Endothelial cell (in vitro differentiated cells): ENCODE measurements around the gene PELO. TPM values are rescaled to one million over a fixed set of nuclear protein-coding genes. Genes with fewer than 3 reads are reported as not detected.
A peak's percentile ranks its signal among the peaks of the same experiment; 100 is the strongest.

Experiments
- DNase-seq: peaks from one replicate; pipeline ENCODE4 v3.0.0; 2021; ENCODE audit warnings: low spot score
- H3K27ac Mint-ChIP-seq: one replicate; pipeline ENCODE4 v1.8.0; 2021; ENCODE audit warnings: mixed read lengths, inconsistent platforms; ENCODE audit not compliant: unreplicated experiment
- H3K27me3 Mint-ChIP-seq: one replicate; pipeline ENCODE4 v1.8.0; 2021; ENCODE audit warnings: mild to moderate bottlenecking, moderate library complexity, mixed read lengths, inconsistent platforms; ENCODE audit not compliant: unreplicated experiment
- H3K36me3 Mint-ChIP-seq: one replicate; pipeline ENCODE4 v1.8.0; 2021; ENCODE audit warnings: mild to moderate bottlenecking, low read depth, mixed read lengths, inconsistent platforms; ENCODE audit not compliant: unreplicated experiment
- H3K4me1 Mint-ChIP-seq: one replicate; pipeline ENCODE4 v1.8.0; 2021; ENCODE audit warnings: mild to moderate bottlenecking, mixed read lengths, inconsistent platforms; ENCODE audit not compliant: unreplicated experiment
- H3K4me3 Mint-ChIP-seq: one replicate; pipeline ENCODE4 v1.8.0; 2021; ENCODE audit warnings: mild to moderate bottlenecking, mixed read lengths, inconsistent platforms; ENCODE audit not compliant: unreplicated experiment
- H3K9me3 Mint-ChIP-seq: one replicate; pipeline ENCODE4 v1.8.0; 2021; ENCODE audit warnings: mixed read lengths, inconsistent platforms; ENCODE audit not compliant: unreplicated experiment
- total RNA-seq: library from RNA; stranded (reverse); fragmentation: NEBNext Ultra II Directional; extraction: Animal tissue kit (Norgen Biotek cat#: 25700); gene quantifications from one replicate; pipeline ENCODE4 v1.2.1, GENCODE V29; 2021; ENCODE audit not compliant: unreplicated experiment
- TF ChIP-seq, protein P1 (sequence below): fragments of 200-600 bp; sonication (generic); IDR thresholded peaks from one replicate; pipeline ENCODE4 v1.5.0; 2021; ENCODE audit warnings: antibody characterized with exemption; ENCODE audit not compliant: unreplicated experiment

The PELO gene
- total RNA-seq, 1 donor from 2014 or later, result 31.0 TPM

DNA sequence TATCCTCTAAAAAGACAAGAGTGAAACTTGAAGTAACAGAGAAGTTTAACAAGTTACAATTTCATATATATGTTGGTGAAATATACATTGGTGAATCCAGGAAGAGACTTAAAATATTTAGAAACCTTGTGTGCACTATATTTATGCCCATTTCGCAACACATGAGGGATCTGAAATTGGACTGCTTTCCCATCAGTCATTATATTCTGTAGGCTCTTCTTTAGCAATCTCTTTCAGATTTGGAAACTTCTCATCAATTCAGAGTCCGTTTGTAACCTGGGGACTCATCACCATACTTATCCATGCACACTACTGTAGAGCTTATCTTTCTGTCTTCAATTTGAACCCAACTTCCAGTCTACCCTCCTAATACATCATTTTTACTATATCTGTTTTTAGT, 2.1 kb downstream of the PELO start:
- no peak for DNase-seq
- Mint-ChIP-seq H3K4me1 (peaks cover 29% of the 10 kb centered on the region), H3K27me3 (no peaks in the 10 kb centered on the region), H3K27ac (no peak overlapping the region), H3K9me3 (no peaks in the 10 kb centered on the region), H3K36me3 (peaks cover 6% of the 10 kb centered on the region), H3K4me3 (no peak overlapping the region)
- TF ChIP-seq, protein P1, sequence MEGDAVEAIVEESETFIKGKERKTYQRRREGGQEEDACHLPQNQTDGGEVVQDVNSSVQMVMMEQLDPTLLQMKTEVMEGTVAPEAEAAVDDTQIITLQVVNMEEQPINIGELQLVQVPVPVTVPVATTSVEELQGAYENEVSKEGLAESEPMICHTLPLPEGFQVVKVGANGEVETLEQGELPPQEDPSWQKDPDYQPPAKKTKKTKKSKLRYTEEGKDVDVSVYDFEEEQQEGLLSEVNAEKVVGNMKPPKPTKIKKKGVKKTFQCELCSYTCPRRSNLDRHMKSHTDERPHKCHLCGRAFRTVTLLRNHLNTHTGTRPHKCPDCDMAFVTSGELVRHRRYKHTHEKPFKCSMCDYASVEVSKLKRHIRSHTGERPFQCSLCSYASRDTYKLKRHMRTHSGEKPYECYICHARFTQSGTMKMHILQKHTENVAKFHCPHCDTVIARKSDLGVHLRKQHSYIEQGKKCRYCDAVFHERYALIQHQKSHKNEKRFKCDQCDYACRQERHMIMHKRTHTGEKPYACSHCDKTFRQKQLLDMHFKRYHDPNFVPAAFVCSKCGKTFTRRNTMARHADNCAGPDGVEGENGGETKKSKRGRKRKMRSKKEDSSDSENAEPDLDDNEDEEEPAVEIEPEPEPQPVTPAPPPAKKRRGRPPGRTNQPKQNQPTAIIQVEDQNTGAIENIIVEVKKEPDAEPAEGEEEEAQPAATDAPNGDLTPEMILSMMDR, result no peak

DNA sequence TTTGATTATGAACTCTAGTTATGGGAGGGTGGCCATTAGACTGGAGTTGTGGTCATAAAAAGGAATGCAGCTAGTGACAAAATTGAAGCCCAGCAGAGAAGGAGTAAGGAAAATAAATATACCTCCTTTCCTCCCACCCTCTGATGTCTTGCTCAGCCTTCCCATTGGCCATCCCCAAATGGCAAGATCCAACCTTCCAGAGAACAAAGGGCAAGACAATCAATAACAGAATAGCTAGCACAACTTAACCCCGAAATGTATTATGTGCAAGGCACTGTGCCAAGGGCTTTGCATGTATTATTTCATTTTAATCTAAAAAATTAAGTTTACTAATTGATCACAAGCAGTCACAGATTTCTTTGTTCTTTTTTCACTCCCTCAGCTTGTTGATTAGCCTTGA, 3.6 kb downstream of the PELO start:
- H3K27me3 Mint-ChIP-seq, result no peaks in the 10 kb centered on the region
- peaks cover 30% of the 10 kb centered on the region for H3K4me1 Mint-ChIP-seq
- TF ChIP-seq, protein P1, result no peak
- H3K9me3 Mint-ChIP-seq, result no peaks in the 10 kb centered on the region
- H3K4me3 Mint-ChIP-seq, result no peak overlapping the region
- DNase-seq, result no peak
- H3K27ac Mint-ChIP-seq, result no peak overlapping the region
- peaks cover 6% of the 10 kb centered on the region for H3K36me3 Mint-ChIP-seq

DNA sequence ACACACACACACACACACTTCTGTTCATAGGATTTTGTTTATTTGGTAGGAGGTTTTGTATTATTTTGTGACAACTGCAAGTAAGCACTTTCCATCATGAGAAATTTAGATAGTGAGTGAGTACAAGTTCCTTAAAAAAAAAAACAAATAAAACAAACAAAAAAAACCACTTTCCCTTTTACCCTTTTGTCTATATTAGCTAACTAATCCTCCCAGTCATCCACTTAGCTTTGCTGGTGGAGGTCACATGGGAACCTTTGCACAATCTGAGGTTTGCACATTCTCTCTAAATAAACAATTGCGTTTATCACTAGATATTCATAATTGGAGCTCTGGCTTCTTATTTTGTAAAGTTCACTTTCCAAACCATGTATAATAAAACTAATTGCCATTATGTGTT, 6.8 kb downstream of the PELO start:
- Mint-ChIP-seq H3K4me3 (no peak overlapping the region), H3K36me3 (peaks cover 7% of the 10 kb centered on the region), H3K27me3 (no peaks in the 10 kb centered on the region), H3K27ac (no peak overlapping the region), H3K9me3 (no peaks in the 10 kb centered on the region), H3K4me1 (peaks cover 39% of the 10 kb centered on the region)
- TF ChIP-seq, protein P1, result no peak
- DNase-seq, result no peak

DNA sequence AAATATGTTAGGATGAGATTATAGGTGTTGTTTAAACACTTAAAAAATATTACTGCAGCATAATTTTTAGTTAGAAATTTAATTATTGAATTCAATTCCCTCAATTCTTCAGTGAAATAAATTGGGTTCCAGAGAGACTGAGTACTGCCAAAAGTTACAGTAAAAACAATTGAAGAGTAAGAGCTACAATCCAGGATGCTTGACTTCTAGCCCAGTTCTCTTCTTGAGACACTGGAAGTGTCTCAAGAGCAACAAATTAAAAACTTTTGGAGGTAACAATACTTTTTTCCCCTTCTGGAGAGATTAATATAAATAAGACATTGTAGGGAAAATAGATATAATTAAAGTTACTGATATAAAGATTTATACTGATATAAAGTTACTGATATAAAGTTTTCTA, 8.3 kb downstream of the PELO start:
- Mint-ChIP-seq H3K4me3 (no peak overlapping the region), H3K27ac (no peak overlapping the region), H3K27me3 (peaks cover 4% of the 10 kb centered on the region), H3K4me1 (peaks cover 45% of the 10 kb centered on the region), H3K36me3 (peaks cover 3% of the 10 kb centered on the region), H3K9me3 (no peaks in the 10 kb centered on the region)
- DNase-seq, result no peak
- TF ChIP-seq, protein P1, result no peak

DNA sequence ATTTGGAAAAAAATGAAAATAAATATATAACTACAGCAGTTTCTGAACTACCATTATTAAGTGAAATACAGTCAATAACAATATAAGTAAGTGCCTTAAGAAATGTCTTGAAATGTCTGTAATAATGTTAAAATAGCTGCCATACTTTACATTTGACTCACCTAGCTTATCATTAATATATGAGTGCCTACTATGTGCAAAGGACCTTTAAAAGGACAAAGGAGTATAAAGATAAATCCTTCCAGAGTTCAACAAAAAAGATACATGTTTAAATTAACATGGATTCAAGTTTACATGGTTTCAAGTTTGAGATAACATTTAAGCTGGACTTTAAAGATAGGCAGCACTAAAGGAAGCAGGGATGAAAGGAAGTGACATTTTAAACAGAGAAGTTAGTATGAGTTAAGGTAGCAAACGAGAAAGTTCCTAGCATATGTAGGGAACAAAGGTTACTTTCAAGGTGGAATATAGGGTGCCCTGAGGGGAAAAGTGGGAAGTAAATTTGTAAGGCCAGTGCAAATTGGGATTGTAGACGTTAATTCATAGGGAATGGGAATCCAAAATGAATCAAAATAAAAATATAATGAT, 8.9 kb downstream of the PELO start:
- Mint-ChIP-seq H3K27ac (peak overlapping the region; percentile 85), H3K27me3 (peaks cover 9% of the 10 kb centered on the region), H3K4me1 (peaks cover 47% of the 10 kb centered on the region), H3K4me3 (no peak overlapping the region), H3K36me3 (peaks cover 3% of the 10 kb centered on the region), H3K9me3 (no peaks in the 10 kb centered on the region)
- TF ChIP-seq, protein P1, result no peak
- DNase-seq, result no peak
